MM.1S (cell line): ENCODE data around the gene MORN5.

ENCODE experiments used
- DNase-seq: peaks from one replicate; pipeline ENCODE4 v3.0.0-alpha.2; 2015
- H2AFZ ChIP-seq: fragments of 300-600 bp; sonication (generic); 2 replicates; pipeline ENCODE4 v1.6.0; 2016; ENCODE audit warnings: antibody characterized with exemption, low read length
- H3F3A ChIP-seq: fragments of 300-600 bp; sonication (generic); 2 replicates; pipeline ENCODE4 v1.6.1; 2016; ENCODE audit warnings: mild to moderate bottlenecking, antibody characterized with exemption, low read length, moderate library complexity, mixed read lengths; ENCODE audit not compliant: insufficient read depth
- H3K27ac ChIP-seq: fragments of 300-600 bp; sonication (generic); 2 replicates; pipeline ENCODE4 v1.5.1; 2016; ENCODE audit warnings: mild to moderate bottlenecking, low read length
- H3K27me3 ChIP-seq: fragments of 300-600 bp; sonication (generic); replicated peaks from 2 replicates; pipeline ENCODE4 v1.6.0; 2016; ENCODE audit warnings: low read length; ENCODE audit not compliant: insufficient read depth
- H3K36me3 ChIP-seq: fragments of 300-600 bp; sonication (generic); replicated peaks from 2 replicates; pipeline ENCODE4 v1.6.1; 2016; ENCODE audit warnings: mild to moderate bottlenecking, low read length, mixed read lengths; ENCODE audit not compliant: insufficient read depth
- H3K4me1 ChIP-seq: fragments of 300-600 bp; sonication (generic); 2 replicates; pipeline ENCODE4 v1.6.1; 2016; ENCODE audit warnings: low read length, mixed read lengths
- H3K4me2 ChIP-seq: fragments of 300-600 bp; sonication (generic); 2 replicates; pipeline ENCODE4 v1.6.0; 2016; ENCODE audit warnings: low read depth, low read length
- H3K4me3 ChIP-seq: fragments of 300-600 bp; sonication (generic); 2 replicates; pipeline ENCODE4 v1.5.1; 2016; ENCODE audit warnings: low read length, mixed read lengths
- H3K79me2 ChIP-seq: fragments of 300-600 bp; sonication (generic); 2 replicates; pipeline ENCODE4 v1.6.1; 2016; ENCODE audit warnings: mixed run types, low read length, mixed read lengths
- H3K9ac ChIP-seq: fragments of 300-600 bp; sonication (generic); 2 replicates; pipeline ENCODE4 v1.6.1; 2016; ENCODE audit warnings: low read length, mixed read lengths
- H3K9me2 ChIP-seq: fragments of 300-600 bp; sonication (generic); replicated peaks from 2 replicates; pipeline ENCODE4 v1.6.1; 2016; ENCODE audit warnings: mild to moderate bottlenecking, low read length, mixed read lengths; ENCODE audit not compliant: insufficient read depth
- H3K9me3 ChIP-seq: fragments of 300-600 bp; sonication (generic); replicated peaks from 2 replicates; pipeline ENCODE4 v1.6.1; 2016; ENCODE audit warnings: mild to moderate bottlenecking, low read length, mixed read lengths; ENCODE audit not compliant: insufficient read depth
- H4K20me1 ChIP-seq: fragments of 300-600 bp; sonication (generic); 2 replicates; pipeline ENCODE4 v1.6.1; 2016; ENCODE audit warnings: mild to moderate bottlenecking, low read length, moderate library complexity, mixed read lengths; ENCODE audit not compliant: insufficient read depth
- CTCF ChIP-seq: fragments of 300-600 bp; sonication (generic); IDR thresholded peaks from 2 replicates; pipeline ENCODE4 v1.5.1; 2016; ENCODE audit warnings: antibody characterized with exemption, low read length, mixed read lengths
- EZH2 ChIP-seq: fragments of 300-600 bp; sonication (generic); optimal IDR thresholded peaks from 2 replicates; pipeline ENCODE3; 2017; ENCODE audit warnings: low read depth, mild to moderate bottlenecking, antibody characterized with exemption, low read length, mixed read lengths
- EZH2phosphoT487 ChIP-seq: fragments of 300-600 bp; sonication (generic); IDR thresholded peaks from 2 replicates; pipeline ENCODE4 v1.6.1; 2018; ENCODE audit warnings: antibody characterized with exemption, low read length

The MORN5 gene

DNA sequence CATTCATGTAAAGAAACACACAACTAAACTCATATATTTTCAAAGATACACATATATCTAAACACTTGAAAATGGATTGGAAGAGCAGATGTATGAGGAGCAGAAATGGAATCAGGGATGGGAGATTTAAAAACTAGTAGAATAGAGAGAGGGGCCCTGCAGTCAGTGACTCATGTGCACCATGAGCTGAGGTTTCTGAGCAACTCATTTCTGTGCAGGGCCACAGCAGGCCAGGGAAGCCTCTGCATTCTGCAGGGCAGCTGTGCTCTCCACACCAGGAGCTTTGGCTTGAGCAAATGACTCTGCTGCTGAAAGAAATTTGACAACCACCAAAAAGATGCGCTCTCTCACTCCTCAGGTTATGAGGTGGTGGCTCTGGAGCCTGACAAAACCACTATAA, 41.9 kb downstream of the MORN5 start:
- no peaks in the 10 kb centered on the region for H3K79me2 ChIP-seq
- peaks cover 6% of the 10 kb centered on the region; the same call in 1 of the 2 replicates for H3K27me3 ChIP-seq
- no peaks in the 10 kb centered on the region for H3F3A ChIP-seq
- H3K4me1 ChIP-seq, result no peaks in the 10 kb centered on the region
- H3K36me3 ChIP-seq, result no peaks in the 10 kb centered on the region
- TF ChIP-seq CTCF (no peak), EZH2phosphoT487 (no peak), EZH2 (no peak)
- no peaks in the 10 kb centered on the region for H4K20me1 ChIP-seq
- H3K27ac ChIP-seq, result no peak overlapping the region
- H3K4me2 ChIP-seq, result no peak overlapping the region
- no peaks in the 10 kb centered on the region for H3K9me2 ChIP-seq
- no peak overlapping the region for H2AFZ ChIP-seq
- H3K4me3 ChIP-seq, result no peak overlapping the region
- no peak overlapping the region for H3K9ac ChIP-seq
- DNase-seq, result no peak
- no peaks in the 10 kb centered on the region for H3K9me3 ChIP-seq

GRCh38 chr9:122202111-122202510, 42.4 kb downstream of the MORN5 start:
- Histone ChIP-seq H3K4me1 (no peaks in the 10 kb centered on the region), H3K27me3 (peaks cover 6% of the 10 kb centered on the region; the same call in 1 of the 2 replicates), H3K36me3 (no peaks in the 10 kb centered on the region), H3K9me2 (no peaks in the 10 kb centered on the region), H3F3A (no peaks in the 10 kb centered on the region), H3K4me3 (no peak overlapping the region), H3K9me3 (no peaks in the 10 kb centered on the region), H3K27ac (no peak overlapping the region), H3K4me2 (no peak overlapping the region), H4K20me1 (no peaks in the 10 kb centered on the region), H2AFZ (no peak overlapping the region), H3K79me2 (no peaks in the 10 kb centered on the region), H3K9ac (no peak overlapping the region)
- DNase-seq, result no peak
- TF ChIP-seq EZH2phosphoT487 (no peak), EZH2 (no peak), CTCF (no peak)

DNA sequence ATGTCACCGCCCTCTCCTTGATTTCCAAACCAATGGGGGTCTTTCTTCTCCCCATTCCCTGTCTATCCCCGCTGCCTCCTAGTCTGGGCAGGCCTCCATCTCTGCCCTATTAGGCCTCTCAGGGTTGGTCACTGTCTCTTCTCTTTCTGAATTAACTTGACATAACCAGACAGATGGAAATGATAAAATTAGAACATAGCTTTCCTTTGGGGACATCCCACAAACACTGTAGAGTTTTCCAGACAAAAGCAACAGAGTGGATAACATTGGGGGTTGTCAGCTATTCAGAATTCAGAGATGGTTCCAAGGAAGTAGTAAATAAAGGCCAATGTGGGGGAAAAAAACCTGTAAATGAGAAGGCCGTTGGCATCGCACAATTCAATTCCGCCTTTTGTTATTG, 44.3 kb downstream of the MORN5 start:
- Histone ChIP-seq H3K9ac (no peak overlapping the region), H3K4me3 (no peak overlapping the region), H3F3A (no peaks in the 10 kb centered on the region), H3K79me2 (no peaks in the 10 kb centered on the region), H3K36me3 (no peaks in the 10 kb centered on the region), H3K27ac (no peak overlapping the region), H3K9me3 (no peaks in the 10 kb centered on the region), H3K9me2 (no peaks in the 10 kb centered on the region), H3K4me1 (no peaks in the 10 kb centered on the region), H3K4me2 (no peak overlapping the region), H3K27me3 (peaks cover 6% of the 10 kb centered on the region; the same call in 1 of the 2 replicates), H2AFZ (no peak overlapping the region), H4K20me1 (no peaks in the 10 kb centered on the region)
- no peak for TF ChIP-seq EZH2phosphoT487
- TF ChIP-seq CTCF, result no peak
- TF ChIP-seq EZH2, result no peak
- DNase-seq, result no peak
